ENCODE data around the gene MCAM.

GRCh38 chr11:119338318-119338890, 21.5 kb upstream of the MCAM start:
- TF ChIP-seq POLR2A (IDR thresholded peaks at IDR 0.05; ENCODE audit: low read depth, low read length) = no peak
- no peak for TF ChIP-seq POLR2AphosphoS5 (IDR thresholded peaks at IDR 0.05; ENCODE audit: low read depth, low read length)
- TF ChIP-seq TAF1 (IDR thresholded peaks at IDR 0.05; ENCODE audit: borderline replicate concordance, low read depth, low read length) = no peak
